OCI-M2 (cell line): ENCODE measurements around the gene SUN5.

Experiments
- DNase-seq: peaks from one replicate; lab custom pipeline; 2025; ENCODE audit not compliant: unreplicated experiment; lab: John Stamatoyannopoulos, UW

SUN5 gene

GRCh38 chr20:33014336-33015113 lies 10.3 kb upstream of the SUN5 start:
- DNase-seq = no peak

- no peak for DNase-seq
These were observed 9.6 kb upstream of the SUN5 start for GRCh38 chr20:33013701-33014326.

- DNase-seq = no peak
These were observed 8.3 kb upstream of the SUN5 start for GRCh38 chr20:33012327-33013189.

GRCh38 chr20:33010674-33011449 lies 6.6 kb upstream of the SUN5 start:
- no peak for DNase-seq

- DNase-seq = no peak
These were observed 5.9 kb upstream of the SUN5 start for GRCh38 chr20:33010133-33010504.

- no peak for DNase-seq
These were observed 5.2 kb upstream of the SUN5 start for GRCh38 chr20:33009214-33010132.

- DNase-seq = no peak
These were observed 4.3 kb upstream of the SUN5 start for GRCh38 chr20:33008336-33009213.

GRCh38 chr20:33007376-33008335 lies 3.4 kb upstream of the SUN5 start, which contains the start of gene BPIFB2:
Gene BPIFB2 (plus strand): TSS chr20:33007704. CDS start chr20:33008575, 871 bp downstream.
- DNase-seq = no peak

GRCh38 chr20:33006776-33007375 lies 2.6 kb upstream of the SUN5 start:
- DNase-seq = no peak

GRCh38 chr20:33005908-33006775 lies 1.9 kb upstream of the SUN5 start:
- DNase-seq = no peak

GRCh38 chr20:33005132-33005566 lies 916 bp upstream of the SUN5 start:
- no peak for DNase-seq

- no peak for DNase-seq
These were observed 2.0 kb downstream of the SUN5 start for GRCh38 chr20:33002087-33002808.

GRCh38 chr20:33000802-33001466 lies 3.3 kb downstream of the SUN5 start:
- DNase-seq = no peak

- DNase-seq = no peak
These were observed 4.5 kb downstream of the SUN5 start for GRCh38 chr20:32999603-33000250.

- no peak for DNase-seq
These were observed 6.8 kb downstream of the SUN5 start for GRCh38 chr20:32997431-32997830.
